GM23338 (cell line): ENCODE measurements around the gene NOTCH1.

Experiments
- CREB1 ChIP-seq: fragments of 250-450 bp; sonication (Bioruptor Pico); IDR thresholded peaks from 2 replicates; pipeline ENCODE4 v1.5.0; 2020; ENCODE audit warnings: low read depth, mild to moderate bottlenecking, moderate library complexity
- CTCF ChIP-seq, 2 experiments: fragments of 200-600 bp in 1 of 2; sonication (generic) in 1 of 2; conservative IDR thresholded peaks; 2 replicates each; pipeline versions ENCODE4 v1.5.1 to v1.6.1; 2016 to 2017; ENCODE audit warnings: antibody characterized with exemption in 2 of 2, low read depth in 2 of 2, mild to moderate bottlenecking in 2 of 2, moderate library complexity in 1 of 2
- EZH2 ChIP-seq: fragments of 200-600 bp; sonication (generic); IDR thresholded peaks from one replicate; pipeline ENCODE4 v1.8.0; 2017; ENCODE audit warnings: antibody characterized with exemption, mild to moderate bottlenecking, low read depth; ENCODE audit not compliant: unreplicated experiment
- REST ChIP-seq: IDR thresholded peaks from one replicate; pipeline ENCODE4 v1.6.1; 2018; ENCODE audit warnings: antibody characterized with exemption; ENCODE audit not compliant: unreplicated experiment

GRCh38 chr9:136531904-136532798 is 13.7 kb downstream of the NOTCH1 start:
- TF ChIP-seq CTCF (conservative IDR thresholded peaks at IDR 0.05; ENCODE audit: low read depth in 2 of 2): no peak
- TF ChIP-seq REST: no peak
- TF ChIP-seq EZH2: no peak
- no peak for TF ChIP-seq CREB1 (CRISPR knock-in tag)
